ENCODE results near the gene DOCK9.

Gene DOCK9

GRCh38 chr13:98915981-98916380 is 61.9 kb downstream of the DOCK9 start:
- H3K4me3 ChIP-seq (ENCODE audit: low read depth, low read length): no peak overlapping the region
- no peak for TF ChIP-seq CTCF (IDR thresholded peaks at IDR 0.05; ENCODE audit: insufficient read depth, low read depth, low read length, missing control alignments)
- no peak for DNase-seq (ENCODE audit: low read depth)

- DNase-seq (ENCODE audit: low read depth): no peak
- no peak overlapping the region for H3K4me3 ChIP-seq (ENCODE audit: low read depth, low read length)
- no peak for TF ChIP-seq CTCF (IDR thresholded peaks at IDR 0.05; ENCODE audit: insufficient read depth, low read depth, low read length, missing control alignments)
These were observed 62.3 kb downstream of the DOCK9 start for GRCh38 chr13:98915563-98915962.

- no peak for DNase-seq (ENCODE audit: low read depth)
- H3K4me3 ChIP-seq (ENCODE audit: low read depth, low read length): no peak overlapping the region
- TF ChIP-seq CTCF (IDR thresholded peaks at IDR 0.05; ENCODE audit: insufficient read depth, low read depth, low read length, missing control alignments): no peak
These were observed 64.1 kb downstream of the DOCK9 start for GRCh38 chr13:98913741-98914140.

- no peak for TF ChIP-seq CTCF (IDR thresholded peaks at IDR 0.05; ENCODE audit: insufficient read depth, low read depth, low read length, missing control alignments)
- no peak for DNase-seq (ENCODE audit: low read depth)
- no peak overlapping the region for H3K4me3 ChIP-seq (ENCODE audit: low read depth, low read length)
These were observed 65.0 kb downstream of the DOCK9 start for GRCh38 chr13:98912846-98913245.

GRCh38 chr13:98910501-98910951 is 67.3 kb downstream of the DOCK9 start:
- peak; percentile 10 for DNase-seq (ENCODE audit: low read depth)
- H3K4me3 ChIP-seq (ENCODE audit: low read depth, low read length): no peak overlapping the region
- no peak for TF ChIP-seq CTCF (IDR thresholded peaks at IDR 0.05; ENCODE audit: insufficient read depth, low read depth, low read length, missing control alignments)

DNA sequence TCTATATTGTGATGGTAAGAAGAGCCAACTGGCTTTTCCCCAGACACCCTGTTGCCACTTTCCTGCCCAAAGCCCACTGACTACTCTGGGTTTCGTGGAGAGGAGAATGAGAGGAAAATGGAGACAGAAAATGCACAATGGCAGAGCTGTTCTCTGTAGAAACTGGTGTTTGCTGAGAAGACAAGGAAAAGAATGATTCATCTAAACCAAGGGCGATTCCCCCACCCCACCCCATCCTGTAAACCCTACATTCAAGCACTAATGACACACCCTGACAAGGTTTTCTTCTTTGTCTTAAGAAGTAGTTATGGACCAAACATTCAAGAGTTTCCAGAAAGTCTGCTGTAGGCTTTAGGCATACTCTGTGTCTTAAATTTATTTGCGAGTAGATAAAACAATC is 68.8 kb downstream of the DOCK9 start:
- DNase-seq (ENCODE audit: low read depth): no peak
- no peak overlapping the region for H3K4me3 ChIP-seq (ENCODE audit: low read depth, low read length)
- TF ChIP-seq CTCF (IDR thresholded peaks at IDR 0.05; ENCODE audit: insufficient read depth, low read depth, low read length, missing control alignments): no peak

- no peak for TF ChIP-seq CTCF (IDR thresholded peaks at IDR 0.05; ENCODE audit: insufficient read depth, low read depth, low read length, missing control alignments)
- no peak for DNase-seq (ENCODE audit: low read depth)
- H3K4me3 ChIP-seq (ENCODE audit: low read depth, low read length): no peak overlapping the region
These were observed 70.9 kb downstream of the DOCK9 start for GRCh38 chr13:98906746-98907502.
